IPS DF 6.9 (cell line): Measurements from ENCODE around the gene NDUFB2.
"Not testable (repeated sequence)": the region's sequence is repeated elsewhere in the genome, so short reads cannot be mapped to it uniquely, and the experiment has no call there.

Source experiments
- DNase-seq: peaks from one replicate; pipeline ENCODE4 v3.0.0-alpha.2; 2013; ENCODE audit warnings: low read depth, low spot score
- H3K27ac ChIP-seq: one replicate; pipeline ENCODE4 v1.5.1; 2013; ENCODE audit warnings: low read length, control low read depth
- H3K27me3 ChIP-seq: 2 replicates; pipeline ENCODE4 v1.6.1; 2013; ENCODE audit warnings: mild to moderate bottlenecking, low read length; ENCODE audit not compliant: control insufficient read depth, insufficient read depth
- H3K36me3 ChIP-seq: 2 replicates; pipeline ENCODE4 v1.6.1; 2013; ENCODE audit warnings: low read length; ENCODE audit not compliant: control insufficient read depth, insufficient read depth
- H3K4me1 ChIP-seq: 2 replicates; pipeline ENCODE4 v1.6.1; 2013; ENCODE audit warnings: low read length; ENCODE audit not compliant: control insufficient read depth, insufficient read depth
- H3K4me3 ChIP-seq: 2 replicates; pipeline ENCODE4 v1.5.1; 2013; ENCODE audit warnings: mild to moderate bottlenecking, low read length
- H3K9me3 ChIP-seq: 2 replicates; pipeline ENCODE4 v1.6.1; 2013; ENCODE audit warnings: low read length, inconsistent platforms; ENCODE audit not compliant: control insufficient read depth, insufficient read depth
- WGBS: extraction: QIAGEN DNeasy Blood & Tissue Kit; methylation state at CpG from one replicate; pipeline ENCODE4 v1.1.7; 2013; ENCODE audit warnings: mixed read lengths, missing lambda C conversion rate; ENCODE audit not compliant: insufficient read length, insufficient coverage; 5-methylcytosine and 5-hydroxymethylcytosine counted together

The NDUFB2 gene

GRCh38 chr7:140657891-140658290 lies 38.6 kb upstream of the NDUFB2 start:
- no peaks in the 10 kb centered on the region for H3K9me3 ChIP-seq
- H3K27ac ChIP-seq = no peak overlapping the region
- no peaks in the 10 kb centered on the region for H3K36me3 ChIP-seq
- no peaks in the 10 kb centered on the region for H3K27me3 ChIP-seq
- H3K4me1 ChIP-seq = no peaks in the 10 kb centered on the region
- H3K4me3 ChIP-seq = no peak overlapping the region
- no peak for DNase-seq
- no CpG with 5 or more reads among the region's 9 CpGs for WGBS

GRCh38 chr7:140659856-140660255 lies 36.7 kb upstream of the NDUFB2 start:
- WGBS = no CpG with 5 or more reads among the region's 8 CpGs
- no peaks in the 10 kb centered on the region for H3K9me3 ChIP-seq
- H3K4me1 ChIP-seq = no peaks in the 10 kb centered on the region

GRCh38 chr7:140661124-140661523 lies 35.4 kb upstream of the NDUFB2 start:
- no CpG with 5 or more reads among the region's 2 CpGs for WGBS
- no peaks in the 10 kb centered on the region for H3K27me3 ChIP-seq
- no peak for DNase-seq

More at GRCh38 chr7:140659856-140660255, 36.7 kb upstream of the NDUFB2 start:
- Histone ChIP-seq H3K27me3 (no peaks in the 10 kb centered on the region), H3K4me3 (no peak overlapping the region), H3K36me3 (no peaks in the 10 kb centered on the region), H3K27ac (no peak overlapping the region)
- DNase-seq = no peak

GRCh38 chr7:140662938-140663337 lies 33.6 kb upstream of the NDUFB2 start:
- DNase-seq, H3K9me3 ChIP-seq, H3K4me3 ChIP-seq, H3K36me3 ChIP-seq, H3K27me3 ChIP-seq, H3K4me1 ChIP-seq, H3K27ac ChIP-seq: not testable (repeated sequence)
- no CpG with 5 or more reads among the region's 2 CpGs for WGBS

More at GRCh38 chr7:140661124-140661523, 35.4 kb upstream of the NDUFB2 start:
- H3K4me1 ChIP-seq = no peaks in the 10 kb centered on the region
- no peaks in the 10 kb centered on the region for H3K36me3 ChIP-seq
- no peak overlapping the region for H3K27ac ChIP-seq
- no peaks in the 10 kb centered on the region for H3K9me3 ChIP-seq
- no peak overlapping the region for H3K4me3 ChIP-seq

GRCh38 chr7:140667476-140667875 lies 29.0 kb upstream of the NDUFB2 start:
- no peaks in the 10 kb centered on the region for H3K27me3 ChIP-seq
- H3K9me3 ChIP-seq = no peaks in the 10 kb centered on the region
- H3K27ac ChIP-seq = no peak overlapping the region
- H3K36me3 ChIP-seq = no peaks in the 10 kb centered on the region
- no CpG with 5 or more reads among the region's 1 CpG for WGBS
- H3K4me1 ChIP-seq = peaks cover 3% of the 10 kb centered on the region; the same call in 1 of the 2 replicates
- no peak overlapping the region for H3K4me3 ChIP-seq
- DNase-seq = no peak

- Histone ChIP-seq H3K27ac (no peak overlapping the region), H3K4me3 (no peak overlapping the region), H3K4me1 (peaks cover 3% of the 10 kb centered on the region; the same call in 1 of the 2 replicates), H3K9me3 (no peaks in the 10 kb centered on the region), H3K36me3 (no peaks in the 10 kb centered on the region), H3K27me3 (no peaks in the 10 kb centered on the region)
- DNase-seq = no peak
- WGBS = no CpG with 5 or more reads among the region's 1 CpG
These were observed 27.9 kb upstream of the NDUFB2 start for GRCh38 chr7:140668641-140669040.

- Histone ChIP-seq H3K27me3 (no peaks in the 10 kb centered on the region), H3K27ac (no peak overlapping the region), H3K4me3 (no peak overlapping the region), H3K9me3 (no peaks in the 10 kb centered on the region), H3K4me1 (peaks cover 3% of the 10 kb centered on the region; the same call in 1 of the 2 replicates), H3K36me3 (no peaks in the 10 kb centered on the region)
- DNase-seq = no peak
- 100% methylated on average over 1 of the region's 3 CpGs for WGBS
These were observed 27.2 kb upstream of the NDUFB2 start for GRCh38 chr7:140669352-140669751.

GRCh38 chr7:140669862-140670261 lies 26.6 kb upstream of the NDUFB2 start:
- H3K36me3 ChIP-seq, H3K4me1 ChIP-seq, DNase-seq, H3K27ac ChIP-seq, H3K27me3 ChIP-seq, H3K9me3 ChIP-seq, H3K4me3 ChIP-seq: not testable (repeated sequence)
- WGBS = no CpG with 5 or more reads among the region's 10 CpGs

- WGBS = no CpG with 5 or more reads among the region's 4 CpGs
- Histone ChIP-seq H3K27me3 (no peaks in the 10 kb centered on the region), H3K4me3 (no peak overlapping the region), H3K4me1 (peaks cover 3% of the 10 kb centered on the region; the same call in 1 of the 2 replicates), H3K36me3 (no peaks in the 10 kb centered on the region), H3K9me3 (no peaks in the 10 kb centered on the region), H3K27ac (no peak overlapping the region)
- no peak for DNase-seq
These were observed 26.1 kb upstream of the NDUFB2 start for GRCh38 chr7:140670343-140670935.

- no peak for DNase-seq
- no CpG with 5 or more reads among the region's 15 CpGs for WGBS
- Histone ChIP-seq H3K4me1 (peaks cover 3% of the 10 kb centered on the region; the same call in 1 of the 2 replicates), H3K27ac (no peak overlapping the region), H3K9me3 (no peaks in the 10 kb centered on the region), H3K27me3 (no peaks in the 10 kb centered on the region), H3K4me3 (no peak overlapping the region; the same call in 1 of the 2 replicates), H3K36me3 (no peaks in the 10 kb centered on the region)
These were observed 24.5 kb upstream of the NDUFB2 start for GRCh38 chr7:140671966-140672365.
